Upper lobe of left lung (tissue), 6 donors: Measurements from ENCODE around the gene SYCP3. TPM values are rescaled to one million over a fixed set of nuclear protein-coding genes. Genes with fewer than 3 reads are reported as not detected.
"Not testable (repeated sequence)": the region's sequence is repeated elsewhere in the genome, so short reads cannot be mapped to it uniquely, and the experiment has no call there.

Source experiments
- ATAC-seq, 2 donors: fragments of 200-7000 bp; cut with Tn5 transposase; one replicate each; pipeline ENCODE4 v1.9.1; 2022; ENCODE audit warnings: mild to moderate bottlenecking in 2 of 2, moderate library complexity in 2 of 2; ENCODE audit not compliant: low FRiP score in 2 of 2
- DNase-seq, 2 donors: peaks; one replicate each; pipeline ENCODE4 v3.0.0-alpha.2; 2019 to 2020
- H3K27ac ChIP-seq, 4 donors: fragments of 200-600 bp; sonication (generic); one replicate each; pipeline ENCODE4 v1.5.1; 2016 to 2019
- H3K27me3 ChIP-seq, 4 donors: fragments of 200-600 bp; sonication (generic); one replicate each; pipeline ENCODE4 v1.5.1; 2017 to 2019
- H3K36me3 ChIP-seq, 4 donors: fragments of 200-600 bp; sonication (generic); one replicate each; pipeline ENCODE4 v1.5.1; 2016 to 2019
- H3K4me1 ChIP-seq, 4 donors: fragments of 200-600 bp; sonication (generic); one replicate each; pipeline ENCODE4 v1.5.1; 2018 to 2019
- H3K4me3 ChIP-seq, 4 donors: fragments of 200-600 bp; sonication (generic); one replicate each; pipeline ENCODE4 v1.5.1; 2017 to 2019; ENCODE audit warnings: mild to moderate bottlenecking in 2 of 4, moderate library complexity in 1 of 4
- H3K9me3 ChIP-seq, 4 donors: fragments of 200-600 bp; sonication (generic); one replicate each; pipeline ENCODE4 v1.5.1; 2018 to 2019
- CTCF ChIP-seq, 6 experiments: fragments of 450-650 bp in 4 of 6; fragments of 200-600 bp in 2 of 6; sonication (generic) in 2 of 6; IDR thresholded peaks; one replicate each; pipeline ENCODE4 v1.5.1; 2016 to 2019; ENCODE audit warnings: antibody characterized with exemption in 6 of 6
- EP300 ChIP-seq, 4 donors: sonication (generic); formaldehyde crosslinking; IDR thresholded peaks; one replicate each; pipeline ENCODE4 v1.5.1; 2017; ENCODE audit warnings: antibody characterized with exemption in 4 of 4, control low read depth in 2 of 4
- POLR2A ChIP-seq, 4 donors: fragments of 450-650 bp; IDR thresholded peaks; one replicate each; pipeline ENCODE4 v1.5.1; 2016 to 2017; ENCODE audit warnings: antibody characterized with exemption in 4 of 4, mild to moderate bottlenecking in 2 of 4
- POLR2AphosphoS5 ChIP-seq, 2 donors: sonication (generic); formaldehyde crosslinking; IDR thresholded peaks; one replicate each; pipeline ENCODE4 v1.5.1; 2017; ENCODE audit warnings: antibody characterized with exemption in 2 of 2
- WGBS, 2 donors: methylation state at CpG; one replicate each; pipeline ENCODE4 v1.1.5; 2017 to 2018; 5-methylcytosine and 5-hydroxymethylcytosine counted together
- small RNA-seq, 4 donors: library from RNA; depleted of rRNA; stranded (forward); fragments of <200 nt; gene quantifications; one replicate each; pipeline ENCODE3, GENCODE V24; 2016
- total RNA-seq, 6 donors: library from RNA; depleted of rRNA in 4 of 6; stranded (reverse); fragments of >200 nt in 4 of 6; gene quantifications; one replicate each; pipeline versions ENCODE4 v1.1.0 to v1.2.1, GENCODE V29; 2016 to 2021
- donor health status: DM: no; HTN: no; CAD: no; lungs with moderate emphysema.
- donor health status: DM: no; HTN: yes; CAD: no; lungs with severe emphysema.

Gene SYCP3
- total RNA-seq, 6 donors from 2014 or later: 0.13 to 1.3 (median 0.30) TPM; not detected in 3

GRCh38 chr12:101686176-101686575 is 53.1 kb downstream of the SYCP3 start:
- H3K4me3 ChIP-seq: no peak overlapping the region
- no peaks in the 10 kb centered on the region for H3K27me3 ChIP-seq
- no peak overlapping the region for H3K27ac ChIP-seq
- ATAC-seq (no peak), DNase-seq (no peak)
- WGBS, 2 donors: 83 to 88% methylated on average over 1 of the region's 1 CpG
- no peaks in the 10 kb centered on the region for H3K36me3 ChIP-seq
- H3K9me3 ChIP-seq: no peaks in the 10 kb centered on the region
- TF ChIP-seq CTCF (IDR thresholded peaks at IDR 0.05): no peak
- no peak for TF ChIP-seq POLR2A (IDR thresholded peaks at IDR 0.05)
- TF ChIP-seq POLR2AphosphoS5 (IDR thresholded peaks at IDR 0.05): no peak
- no peak for TF ChIP-seq EP300 (IDR thresholded peaks at IDR 0.05)
- no peaks in the 10 kb centered on the region for H3K4me1 ChIP-seq

GRCh38 chr12:101685092-101685491 is 54.2 kb downstream of the SYCP3 start:
- no peak for TF ChIP-seq CTCF (IDR thresholded peaks at IDR 0.05)
- TF ChIP-seq POLR2AphosphoS5 (IDR thresholded peaks at IDR 0.05): no peak
- no peak for TF ChIP-seq POLR2A (IDR thresholded peaks at IDR 0.05)
- no peak for TF ChIP-seq EP300 (IDR thresholded peaks at IDR 0.05)
- Histone ChIP-seq H3K27ac (no peak overlapping the region), H3K9me3 (no peaks in the 10 kb centered on the region), H3K27me3 (no peaks in the 10 kb centered on the region), H3K4me1 (no peaks in the 10 kb centered on the region), H3K4me3 (no peak overlapping the region), H3K36me3 (no peaks in the 10 kb centered on the region)
- WGBS, 2 donors: 90 to 98% methylated on average over 1 of the region's 1 CpG
- DNase-seq: no peak
- no peak for ATAC-seq

GRCh38 chr12:101681627-101682026 is 57.6 kb downstream of the SYCP3 start:
- H3K4me3 ChIP-seq, H3K4me1 ChIP-seq, H3K36me3 ChIP-seq, H3K9me3 ChIP-seq, H3K27ac ChIP-seq, ATAC-seq, DNase-seq, H3K27me3 ChIP-seq: not testable (repeated sequence)
- 69 to 71% methylated on average over 4 to 6 of the region's 6 CpGs for WGBS, 2 donors

- no peak for ATAC-seq
- H3K27ac ChIP-seq: no peak overlapping the region
These were observed 58.6 kb downstream of the SYCP3 start for GRCh38 chr12:101680647-101681046.

GRCh38 chr12:101680240-101680639 is 59.0 kb downstream of the SYCP3 start:
- ATAC-seq (no peak), DNase-seq (no peak)
- Histone ChIP-seq H3K36me3 (no peaks in the 10 kb centered on the region), H3K27me3 (no peaks in the 10 kb centered on the region), H3K4me3 (no peak overlapping the region), H3K4me1 (no peaks in the 10 kb centered on the region), H3K9me3 (no peaks in the 10 kb centered on the region), H3K27ac (no peak overlapping the region)
- 82 to 88% methylated on average over 3 of the region's 3 CpGs for WGBS, 2 donors
- no peak for TF ChIP-seq EP300 (IDR thresholded peaks at IDR 0.05)
- no peak for TF ChIP-seq CTCF (IDR thresholded peaks at IDR 0.05)
- no peak for TF ChIP-seq POLR2AphosphoS5 (IDR thresholded peaks at IDR 0.05)

More at GRCh38 chr12:101680647-101681046, 58.6 kb downstream of the SYCP3 start:
- H3K27me3 ChIP-seq: no peaks in the 10 kb centered on the region
- no peaks in the 10 kb centered on the region for H3K36me3 ChIP-seq
- H3K4me1 ChIP-seq: no peaks in the 10 kb centered on the region
- H3K9me3 ChIP-seq: no peaks in the 10 kb centered on the region
- DNase-seq: no peak
- TF ChIP-seq CTCF (IDR thresholded peaks at IDR 0.05) (no peak), POLR2AphosphoS5 (IDR thresholded peaks at IDR 0.05) (no peak), EP300 (IDR thresholded peaks at IDR 0.05) (no peak), POLR2A (IDR thresholded peaks at IDR 0.05) (no peak)
- no peak overlapping the region for H3K4me3 ChIP-seq

Small RNAs within 50 kb of the gene (small RNA-seq; reads per million reads assigned to genes)
- 0 reads per million in 4 donors for gene RNA5SP368
- 0 reads per million in 4 donors for gene RNU6-101P
- 0 reads per million in 4 donors for gene RNY1P16

Other genes starting within 250 kb of the SYCP3 start
- 1 to 10 TPM in 1 of 6 donors, not detected in 5; 6.3 TPM for gene MYBPC1, start 144.5 kb downstream of the SYCP3 start, total RNA-seq
- gene CHPT1, start 41.8 kb downstream of the SYCP3 start, total RNA-seq: 100 to 1,000 TPM in 4 of 6 donors, 10 to 100 TPM in 2; 52.5 to 262 (median 113) TPM
- 10 to 100 TPM; 45.8 to 73.3 (median 57.5) TPM for gene GNPTAB, start 91.5 kb upstream of the SYCP3 start, total RNA-seq
- 100 to 1,000 TPM in 5 of 6 donors, 10 to 100 TPM in 1; 28.9 to 203 (median 142) TPM for gene DRAM1, start 138.1 kb upstream of the SYCP3 start, total RNA-seq